Stimulated activated CD8-positive, alpha-beta memory T cell treated with anti-CD3 and anti-CD28 coated beads, Interleukin-12 subunit alpha, Interleukin-12 subunit beta, amount 100 ng/mL, for 1 hour (primary cell): ENCODE measurements around the gene RSPH9.
"Not testable (repeated sequence)": the region's sequence is repeated elsewhere in the genome, so short reads cannot be mapped to it uniquely, and the experiment has no call there.

Experiments used
- DNase-seq: peaks from one replicate; pipeline ENCODE4 v3.0.0-alpha.2; 2020; ENCODE audit warnings: low read depth

The RSPH9 gene

GRCh38 chr6:43687437-43688347 lies 42.9 kb downstream of the RSPH9 start, which contains the start of gene MRPS18A:
Gene MRPS18A (minus strand): TSS chr6:43687791. CDS start chr6:43687779, 12 bp downstream.
- DNase-seq, result peak; percentile 61

DNA sequence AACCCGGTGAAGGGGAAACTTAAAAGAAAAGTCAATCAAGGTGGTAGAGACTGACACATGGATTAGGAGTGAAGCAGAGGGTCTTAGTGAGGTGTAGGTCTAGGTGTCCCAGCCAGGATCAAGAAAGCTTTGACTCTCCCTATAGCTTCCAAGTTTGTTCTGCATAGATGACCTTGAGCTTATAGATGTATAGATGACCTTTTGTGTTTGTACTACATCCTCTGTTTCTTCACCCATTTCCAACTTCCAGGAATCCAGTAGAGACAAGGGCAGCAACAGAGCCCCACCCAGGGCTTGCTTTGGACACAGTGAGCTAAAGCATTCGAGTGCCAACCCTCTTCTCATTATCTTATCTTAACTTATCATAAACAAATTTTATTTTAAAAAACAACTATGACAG lies 44.6 kb downstream of the RSPH9 start:
- DNase-seq, result no peak

GRCh38 chr6:43695215-43695966 lies 50.6 kb downstream of the RSPH9 start:
- DNase-seq, result no peak

DNA sequence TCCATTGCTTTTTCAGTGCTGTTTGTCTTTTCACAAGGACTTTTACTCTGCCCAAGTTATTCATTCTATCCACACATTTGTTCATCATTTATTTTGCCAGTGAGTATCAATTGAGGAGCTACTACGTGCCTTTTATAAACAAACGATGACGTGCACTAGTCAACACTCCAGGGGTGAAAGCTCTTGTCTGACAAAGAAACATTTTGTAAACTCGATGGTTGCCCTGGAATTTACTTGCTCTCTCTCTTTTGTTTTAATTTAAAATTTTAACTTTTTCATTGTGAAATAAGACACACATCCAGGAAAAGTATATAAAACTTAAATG lies 51.1 kb downstream of the RSPH9 start:
- no peak for DNase-seq

- no peak for DNase-seq
Observed at GRCh38 chr6:43697421-43697820, 52.6 kb downstream of the RSPH9 start.

DNA sequence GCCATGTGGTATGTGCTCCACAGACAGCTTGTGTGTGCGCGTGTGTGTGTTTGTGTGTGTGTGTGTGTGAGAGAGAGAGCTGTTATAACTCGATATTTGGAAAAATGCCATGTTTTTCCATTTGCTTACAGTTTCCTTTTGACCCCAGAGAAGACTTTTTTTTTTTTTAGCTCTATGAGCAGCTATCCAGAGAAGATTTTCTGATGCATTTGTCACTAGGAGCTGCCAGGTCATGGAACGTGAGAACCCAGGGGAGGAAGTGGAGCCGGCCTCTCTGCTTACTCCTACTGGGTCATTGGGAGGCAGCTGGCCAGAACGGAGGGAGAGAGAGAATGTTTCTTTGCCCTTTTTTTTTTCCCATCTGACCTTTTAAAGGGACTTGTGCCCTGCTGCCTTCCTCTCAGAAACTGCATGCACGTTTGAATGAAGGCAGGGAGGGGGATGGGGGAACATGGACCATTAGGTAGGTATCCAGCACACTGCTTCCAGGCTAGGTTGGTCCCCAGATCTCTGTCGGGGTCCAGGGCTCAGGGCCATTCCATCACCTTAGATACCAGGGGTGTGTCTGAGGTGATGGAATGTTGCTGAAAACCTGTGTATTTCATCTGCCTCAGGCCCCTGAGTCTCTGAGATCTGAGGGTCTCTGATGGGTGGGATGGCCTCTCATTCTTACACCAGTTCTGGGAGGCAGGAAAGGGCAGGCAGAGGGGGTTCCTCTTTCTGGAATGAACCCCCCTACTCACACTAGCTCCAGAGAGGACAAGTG lies 53.9 kb downstream of the RSPH9 start:
- no peak for DNase-seq

DNA sequence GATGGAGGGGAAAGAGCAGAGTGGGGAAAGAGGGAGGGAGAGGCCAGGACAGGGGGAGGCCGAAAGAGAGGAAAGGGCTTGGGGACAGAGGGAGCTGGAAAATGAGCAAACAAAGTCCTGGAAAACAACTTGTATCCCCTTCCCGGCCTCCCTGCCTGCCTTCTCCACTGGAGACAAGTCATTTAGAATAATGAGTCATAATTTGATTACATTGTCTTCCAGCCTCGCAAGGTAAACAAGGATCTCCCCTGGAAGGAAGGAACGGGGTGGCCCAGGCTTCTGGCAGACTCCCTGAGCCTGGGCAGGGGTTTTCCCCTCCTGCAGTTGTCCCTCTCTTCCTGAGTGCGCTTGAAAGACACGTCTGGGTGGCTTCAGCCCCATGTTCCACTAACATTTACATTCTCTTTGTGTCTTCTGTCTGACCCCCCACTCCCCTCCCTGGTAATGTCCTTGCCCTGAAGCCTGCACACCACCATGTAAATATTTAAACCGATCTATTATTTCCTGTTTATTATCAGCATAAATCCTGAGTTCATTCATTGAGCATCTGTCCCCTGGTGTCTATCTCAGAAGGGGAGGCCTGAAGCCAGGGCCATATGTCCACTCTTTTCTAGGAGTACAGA lies 54.8 kb downstream of the RSPH9 start:
- no peak for DNase-seq

- not testable (repeated sequence) for DNase-seq
Observed at GRCh38 chr6:43700939-43701560, 56.2 kb downstream of the RSPH9 start.

- no peak for DNase-seq
Observed at GRCh38 chr6:43702171-43702533, 57.3 kb downstream of the RSPH9 start.

- DNase-seq, result no peak
Observed at GRCh38 chr6:43702534-43703440, 58.0 kb downstream of the RSPH9 start.

DNA sequence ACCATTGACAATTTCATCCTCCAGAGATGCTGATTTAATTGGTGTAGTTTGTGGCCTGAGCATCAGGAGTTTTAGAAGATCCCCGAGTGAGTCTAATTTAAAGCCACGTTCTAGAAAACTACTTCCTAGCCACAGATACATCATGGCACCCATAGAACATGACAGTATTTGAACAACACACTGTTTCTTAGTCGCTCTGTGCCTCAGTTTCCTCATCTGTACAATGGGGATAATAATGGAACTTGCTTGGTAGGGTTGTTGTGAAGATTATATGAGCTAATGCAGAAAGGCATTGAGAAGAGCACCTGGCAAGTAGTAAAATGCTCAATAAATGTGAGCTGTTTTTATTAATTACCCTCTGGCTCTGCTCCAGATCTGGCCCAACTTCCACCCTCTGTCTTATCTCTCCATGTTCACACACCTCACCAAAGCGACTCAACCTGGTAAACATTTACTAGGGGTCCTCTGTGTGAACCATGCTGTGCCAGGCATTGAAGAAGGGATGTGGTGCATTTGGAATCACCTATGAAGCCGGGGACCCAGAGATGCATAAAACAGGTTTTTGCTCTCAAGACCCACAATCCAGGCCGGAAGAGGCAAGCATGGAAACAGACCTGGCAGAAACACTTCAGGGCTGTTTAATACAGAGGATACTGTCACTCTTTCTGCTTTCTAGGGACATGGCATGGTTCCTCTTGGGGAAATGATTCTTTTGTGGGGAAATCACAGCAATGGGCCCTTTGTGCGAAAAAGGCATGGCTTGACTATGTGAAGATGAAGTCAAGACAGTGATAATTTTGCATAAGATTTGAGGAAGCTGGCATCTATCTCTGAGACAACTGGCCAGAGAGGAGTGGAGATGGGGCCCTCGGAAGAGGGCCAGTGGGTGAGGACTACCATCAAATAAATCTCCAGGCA lies 58.9 kb downstream of the RSPH9 start:
- DNase-seq, result no peak

DNA sequence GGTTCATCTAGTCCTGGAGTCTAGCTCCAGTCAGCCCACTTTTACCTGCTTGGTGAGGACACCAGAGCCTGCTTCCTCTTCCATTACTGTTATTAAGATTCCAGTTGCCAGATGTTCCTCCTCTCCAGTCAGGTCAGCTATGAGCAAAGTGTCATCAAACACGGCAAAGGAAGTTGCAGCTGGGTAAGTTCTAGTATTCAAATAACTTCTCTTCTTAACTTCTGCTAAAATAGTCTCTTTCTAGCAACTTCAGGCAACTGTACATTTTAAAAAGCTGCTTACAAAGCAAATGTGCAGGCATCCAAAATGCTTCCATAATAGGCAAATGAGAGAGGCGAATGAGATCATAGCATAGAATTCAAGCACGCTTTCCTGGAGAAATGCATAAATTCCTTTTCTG lies 61.2 kb downstream of the RSPH9 start:
- DNase-seq, result no peak

- DNase-seq, result no peak
Observed at GRCh38 chr6:43706788-43707187, 62.0 kb downstream of the RSPH9 start.

GRCh38 chr6:43707269-43707668 lies 62.4 kb downstream of the RSPH9 start:
- no peak for DNase-seq

DNA sequence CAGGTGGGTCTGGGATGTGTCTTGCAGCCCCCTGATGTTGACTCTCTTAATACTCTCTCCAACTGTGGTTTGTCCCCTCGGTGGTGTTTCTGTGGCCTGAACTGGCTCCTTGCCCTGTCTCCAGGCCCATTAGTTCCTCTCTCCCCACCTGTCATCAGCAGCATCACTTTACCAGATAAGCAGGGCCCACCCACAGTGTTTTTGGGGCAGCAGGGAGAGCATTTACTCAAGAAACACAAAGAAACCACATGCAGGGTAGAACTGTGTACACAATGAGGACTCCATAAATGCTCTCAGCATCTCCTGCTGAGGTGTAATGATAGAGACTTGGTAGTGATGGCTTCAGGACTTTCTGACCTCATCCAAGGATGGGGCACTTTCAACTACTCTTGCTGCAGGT lies 62.9 kb downstream of the RSPH9 start:
- no peak for DNase-seq

GRCh38 chr6:43708860-43709653 lies 64.2 kb downstream of the RSPH9 start:
- DNase-seq, result no peak

GRCh38 chr6:43709654-43710303 lies 64.9 kb downstream of the RSPH9 start:
- DNase-seq, result no peak

DNA sequence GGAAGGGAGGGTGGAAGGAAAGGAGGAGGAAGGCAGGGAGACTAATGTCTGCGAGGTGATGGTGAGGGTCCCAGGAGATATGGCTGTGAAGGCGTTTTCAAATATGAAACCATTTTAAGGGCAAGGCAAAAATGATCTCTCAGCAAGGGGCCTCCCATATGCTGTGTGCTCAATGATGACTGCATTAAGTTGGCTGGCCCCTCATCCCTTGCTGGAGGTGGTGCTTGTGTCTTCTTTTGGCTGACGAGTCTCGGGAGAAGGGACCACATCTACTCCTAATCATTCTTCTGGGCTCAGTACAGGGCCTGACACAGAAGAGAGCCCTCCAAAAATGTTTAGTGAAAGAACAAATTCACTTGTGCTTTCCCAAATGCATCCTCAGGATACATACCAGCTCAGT lies 65.7 kb downstream of the RSPH9 start:
- DNase-seq, result no peak
